Measurements from ENCODE around the gene LYSMD4. TPM values are rescaled to one million over a fixed set of nuclear protein-coding genes. Genes with fewer than 3 reads are reported as not detected.

LYSMD4 gene
- polyA plus RNA-seq, 1 donor (not counting 4 experiments of a cell fraction or from before 2014, with no cell fraction given): 7.3 TPM

DNA sequence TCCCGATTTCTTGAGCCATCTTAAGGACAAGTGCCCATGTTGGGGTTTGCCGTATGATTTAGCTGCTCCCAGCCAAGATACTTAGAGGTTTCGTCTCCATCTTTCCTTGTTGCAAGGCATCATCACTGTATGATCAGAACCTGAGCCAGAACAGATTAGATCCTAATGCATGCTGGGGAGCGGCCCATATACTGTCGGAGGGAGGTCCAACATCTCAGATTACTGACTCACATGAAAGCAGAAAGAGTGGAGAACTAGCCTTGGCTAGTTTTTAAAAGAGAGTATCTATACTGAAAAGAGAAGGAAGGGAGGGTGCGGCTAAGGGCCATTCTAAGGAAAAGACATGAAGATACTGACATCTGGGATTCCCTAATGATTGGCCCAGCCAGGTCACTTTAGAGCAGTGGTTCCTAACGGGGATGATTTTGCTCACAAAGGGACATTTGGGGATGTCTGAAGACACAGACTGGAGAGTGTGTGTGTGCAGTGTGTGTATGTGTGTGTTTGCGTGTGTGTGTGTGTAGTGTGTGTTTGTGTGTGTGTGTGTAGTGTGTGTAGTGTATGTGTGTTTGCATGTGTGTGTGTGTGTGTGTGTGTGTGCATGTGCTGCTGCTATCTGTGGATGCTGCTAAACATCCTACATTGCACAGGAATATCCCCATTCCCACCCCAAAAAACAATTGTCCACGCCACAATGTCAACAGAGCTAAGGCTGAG is 12.3 kb upstream of the LYSMD4 start:
- Histone ChIP-seq H3K4me2 (ENCODE audit: control insufficient read depth, extremely low read depth, insufficient read depth, low read depth, low read length) (no peak overlapping the region), H3K36me3 (ENCODE audit: control insufficient read depth in 2 of 2, extremely low read depth in 1 of 2, insufficient read depth in 2 of 2, low read length in 2 of 2) (no peaks in the 10 kb centered on the region), H3K4me1 (ENCODE audit: control insufficient read depth, extremely low read depth, insufficient read depth, low read length) (no peaks in the 10 kb centered on the region), H3K9ac (ENCODE audit: control insufficient read depth, extremely low read depth, insufficient read depth, low read length) (no peak overlapping the region), H3K9me1 (ENCODE audit: control insufficient read depth, extremely low read depth, insufficient read depth, low read length) (no peaks in the 10 kb centered on the region), H3K4me3 (ENCODE audit: control insufficient read depth in 2 of 3, extremely low read depth in 1 of 3, insufficient read depth in 2 of 3, low read depth in 1 of 3, low read length in 3 of 3) (no peak overlapping the region), H4K20me1 (ENCODE audit: control insufficient read depth, extremely low read depth, insufficient read depth, low read length) (no peaks in the 10 kb centered on the region), H3K9me3 (ENCODE audit: control insufficient read depth, low read depth, low read length) (no peaks in the 10 kb centered on the region), H2AFZ (ENCODE audit: control insufficient read depth, low read length) (no peak overlapping the region), H3K27ac (ENCODE audit: control insufficient read depth, insufficient read depth, low read length) (no peak overlapping the region), H3K79me2 (ENCODE audit: control insufficient read depth, insufficient read depth, low read length) (no peaks in the 10 kb centered on the region), H3K27me3 (ENCODE audit: control insufficient read depth, extremely low read depth, insufficient read depth, low read length) (no peaks in the 10 kb centered on the region)
- TF ChIP-seq EZH2 (IDR thresholded peaks at IDR 0.05; ENCODE audit: low read length): no peak
- no peak for DNase-seq (ENCODE audit: low read depth, low spot score)
- no peak for FAIRE-seq
- dilution Hi-C loops (cut with MboI; ENCODE audit: extremely low pct_ligation_motif_present, low sequenced_read_pairs): no loop called here

DNA sequence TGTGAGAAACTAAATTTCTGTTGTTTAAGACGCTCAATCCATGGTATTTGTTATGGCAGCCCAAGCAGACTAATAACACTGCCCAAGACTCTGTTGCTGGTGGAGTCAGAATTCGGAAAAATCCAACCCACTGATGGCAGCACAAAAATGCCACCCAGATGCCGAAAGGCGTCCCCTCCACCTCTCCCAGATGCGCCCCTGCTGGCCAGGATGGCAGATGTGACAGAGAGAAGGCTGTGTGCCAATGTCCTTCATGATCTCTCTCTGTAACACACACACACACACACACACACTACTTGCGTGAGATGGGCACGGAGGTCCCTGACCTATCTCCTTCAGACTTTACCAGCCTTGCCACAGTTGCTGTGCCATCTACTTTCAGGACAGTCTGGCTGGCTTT is 10.9 kb upstream of the LYSMD4 start:
- no peak for TF ChIP-seq EZH2 (IDR thresholded peaks at IDR 0.05; ENCODE audit: low read length)
- TF ChIP-seq, protein P1, sequence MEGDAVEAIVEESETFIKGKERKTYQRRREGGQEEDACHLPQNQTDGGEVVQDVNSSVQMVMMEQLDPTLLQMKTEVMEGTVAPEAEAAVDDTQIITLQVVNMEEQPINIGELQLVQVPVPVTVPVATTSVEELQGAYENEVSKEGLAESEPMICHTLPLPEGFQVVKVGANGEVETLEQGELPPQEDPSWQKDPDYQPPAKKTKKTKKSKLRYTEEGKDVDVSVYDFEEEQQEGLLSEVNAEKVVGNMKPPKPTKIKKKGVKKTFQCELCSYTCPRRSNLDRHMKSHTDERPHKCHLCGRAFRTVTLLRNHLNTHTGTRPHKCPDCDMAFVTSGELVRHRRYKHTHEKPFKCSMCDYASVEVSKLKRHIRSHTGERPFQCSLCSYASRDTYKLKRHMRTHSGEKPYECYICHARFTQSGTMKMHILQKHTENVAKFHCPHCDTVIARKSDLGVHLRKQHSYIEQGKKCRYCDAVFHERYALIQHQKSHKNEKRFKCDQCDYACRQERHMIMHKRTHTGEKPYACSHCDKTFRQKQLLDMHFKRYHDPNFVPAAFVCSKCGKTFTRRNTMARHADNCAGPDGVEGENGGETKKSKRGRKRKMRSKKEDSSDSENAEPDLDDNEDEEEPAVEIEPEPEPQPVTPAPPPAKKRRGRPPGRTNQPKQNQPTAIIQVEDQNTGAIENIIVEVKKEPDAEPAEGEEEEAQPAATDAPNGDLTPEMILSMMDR (optimal IDR thresholded peaks at IDR 0.05 in 1 of 3, IDR thresholded peaks at IDR 0.05 in 1 of 3, conservative IDR thresholded peaks at IDR 0.05 in 1 of 3; ENCODE audit: extremely low read depth in 1 of 3, insufficient read depth in 2 of 3, low read length in 3 of 3): no peak
- dilution Hi-C loops (cut with MboI; ENCODE audit: extremely low pct_ligation_motif_present, low sequenced_read_pairs): no loop called here
- Histone ChIP-seq H3K9ac (ENCODE audit: control insufficient read depth, extremely low read depth, insufficient read depth, low read length) (no peak overlapping the region), H3K4me1 (ENCODE audit: control insufficient read depth, extremely low read depth, insufficient read depth, low read length) (no peaks in the 10 kb centered on the region), H3K36me3 (ENCODE audit: control insufficient read depth in 2 of 2, extremely low read depth in 1 of 2, insufficient read depth in 2 of 2, low read length in 2 of 2) (no peaks in the 10 kb centered on the region), H3K27ac (ENCODE audit: control insufficient read depth, insufficient read depth, low read length) (no peak overlapping the region), H3K9me3 (ENCODE audit: control insufficient read depth, low read depth, low read length) (no peaks in the 10 kb centered on the region), H3K79me2 (ENCODE audit: control insufficient read depth, insufficient read depth, low read length) (no peaks in the 10 kb centered on the region), H3K27me3 (ENCODE audit: control insufficient read depth, extremely low read depth, insufficient read depth, low read length) (no peaks in the 10 kb centered on the region), H3K4me2 (ENCODE audit: control insufficient read depth, extremely low read depth, insufficient read depth, low read depth, low read length) (no peak overlapping the region), H2AFZ (ENCODE audit: control insufficient read depth, low read length) (no peak overlapping the region), H3K9me1 (ENCODE audit: control insufficient read depth, extremely low read depth, insufficient read depth, low read length) (no peaks in the 10 kb centered on the region), H4K20me1 (ENCODE audit: control insufficient read depth, extremely low read depth, insufficient read depth, low read length) (no peaks in the 10 kb centered on the region), H3K4me3 (ENCODE audit: control insufficient read depth in 2 of 3, extremely low read depth in 1 of 3, insufficient read depth in 2 of 3, low read depth in 1 of 3, low read length in 3 of 3) (no peak overlapping the region)
- no peak for DNase-seq (ENCODE audit: low read depth, low spot score)
- no peak for FAIRE-seq

DNA sequence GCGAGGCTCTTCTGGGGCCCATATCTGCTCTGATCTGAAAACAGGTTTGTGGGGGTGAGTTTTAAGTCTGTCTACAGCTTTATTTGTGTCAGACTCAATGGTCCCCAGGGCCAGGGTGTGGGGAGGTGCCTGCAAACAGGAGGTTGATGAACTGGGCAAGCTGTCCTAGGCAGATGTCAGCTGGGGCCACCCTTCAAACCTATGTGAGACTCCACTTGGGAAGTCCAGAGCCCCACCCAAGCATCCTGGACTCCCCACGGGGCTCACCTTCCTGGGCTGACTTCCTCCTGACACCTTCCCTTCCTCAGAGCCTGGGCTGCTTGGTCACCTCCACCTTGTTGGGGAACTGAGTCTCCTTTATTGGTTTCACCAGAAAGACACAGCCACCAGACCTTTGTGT is 8.6 kb upstream of the LYSMD4 start:
- no peaks in the 10 kb centered on the region for H3K4me1 ChIP-seq (ENCODE audit: control insufficient read depth, extremely low read depth, insufficient read depth, low read length)
- H3K27me3 ChIP-seq (ENCODE audit: control insufficient read depth, extremely low read depth, insufficient read depth, low read length): no peaks in the 10 kb centered on the region
- no peak overlapping the region for H2AFZ ChIP-seq (ENCODE audit: control insufficient read depth, low read length)
- no peak for TF ChIP-seq EZH2 (IDR thresholded peaks at IDR 0.05; ENCODE audit: low read length)
- TF ChIP-seq, protein P1 (optimal IDR thresholded peaks at IDR 0.05 in 1 of 3, IDR thresholded peaks at IDR 0.05 in 1 of 3, conservative IDR thresholded peaks at IDR 0.05 in 1 of 3; ENCODE audit: extremely low read depth in 1 of 3, insufficient read depth in 2 of 3, low read length in 3 of 3): no peak
- no peak overlapping the region for H3K27ac ChIP-seq (ENCODE audit: control insufficient read depth, insufficient read depth, low read length)
- no peak overlapping the region for H3K9ac ChIP-seq (ENCODE audit: control insufficient read depth, extremely low read depth, insufficient read depth, low read length)
- no peaks in the 10 kb centered on the region for H3K9me1 ChIP-seq (ENCODE audit: control insufficient read depth, extremely low read depth, insufficient read depth, low read length)
- H3K9me3 ChIP-seq (ENCODE audit: control insufficient read depth, low read depth, low read length): no peaks in the 10 kb centered on the region
- no peak overlapping the region for H3K4me2 ChIP-seq (ENCODE audit: control insufficient read depth, extremely low read depth, insufficient read depth, low read depth, low read length)
- no peak overlapping the region for H3K4me3 ChIP-seq (ENCODE audit: control insufficient read depth in 2 of 3, extremely low read depth in 1 of 3, insufficient read depth in 2 of 3, low read depth in 1 of 3, low read length in 3 of 3)
- dilution Hi-C loops (cut with MboI; ENCODE audit: extremely low pct_ligation_motif_present, low sequenced_read_pairs): no loop called here
- DNase-seq (ENCODE audit: low read depth, low spot score): no peak
- no peaks in the 10 kb centered on the region for H3K79me2 ChIP-seq (ENCODE audit: control insufficient read depth, insufficient read depth, low read length)
- FAIRE-seq: no peak
- H3K36me3 ChIP-seq (ENCODE audit: control insufficient read depth in 2 of 2, extremely low read depth in 1 of 2, insufficient read depth in 2 of 2, low read length in 2 of 2): no peaks in the 10 kb centered on the region
- H4K20me1 ChIP-seq (ENCODE audit: control insufficient read depth, extremely low read depth, insufficient read depth, low read length): no peaks in the 10 kb centered on the region

All from keratinocyte (primary cell).